HCT116 (cell line): ENCODE measurements around the gene TJP3. TPM values are rescaled to one million over a fixed set of nuclear protein-coding genes. Genes with fewer than 3 reads are reported as not detected.

ENCODE experiments used
- ATAC-seq: fragments of 200-7000 bp; cut with Tn5 transposase; 2 replicates; pipeline ENCODE4 v1.9.1; 2020; ENCODE audit warnings: mild to moderate bottlenecking, moderate library complexity
- BruUV-seq: library from RNA; stranded (reverse); fragments of 400-500 nt; replicated peaks from 2 replicates; lab custom pipeline; 2021; lab: Mats Ljungman, UMichigan
- CTCF ChIA-PET: fragments of 300-600 bp; sonication (Branson Sonifier 250); formaldehyde crosslinking; loops from one replicate; lab custom pipeline; 2021; ENCODE audit warnings: antibody characterized with exemption; lab: Charles Lee
- POLR2A ChIA-PET: fragments of 300-600, 350-600 bp; sonication (Branson Sonifier 250); formaldehyde crosslinking; loops from one replicate; lab custom pipeline; 2021; ENCODE audit warnings: antibody characterized with exemption; lab: Charles Lee
- RAD21 ChIA-PET, 2 experiments: fragments of 300-600 bp; sonication (Branson Sonifier 250); formaldehyde crosslinking; loops; one replicate each; lab custom pipeline; 2023; ENCODE audit warnings: low total read pairs in 2 of 2; ENCODE audit not compliant: uncharacterized antibody in 2 of 2, unreplicated experiment in 2 of 2, low non-redundant PET in 1 of 2; lab: Charles Lee
- DNase-seq: peaks from one replicate; pipeline ENCODE4 v3.0.0-alpha.2; 2010; ENCODE audit warnings: low read depth, low spot score
- H2AFZ ChIP-seq: fragments of 200-600 bp; shearing (Covaris generic), sonication (generic); 2 replicates; pipeline ENCODE4 v1.6.1; 2017; ENCODE audit warnings: low read depth, mixed run types, mixed read lengths, antibody characterized with exemption, low read length; ENCODE audit not compliant: poor library complexity, severe bottlenecking
- H3K27ac ChIP-seq: 2 replicates; pipeline ENCODE4 v1.5.1; 2012; ENCODE audit warnings: low read depth, low read length
- H3K27me3 ChIP-seq: fragments of 200-600 bp; sonication (generic); 2 replicates; pipeline ENCODE4 v1.6.1; 2016; ENCODE audit warnings: mixed run types, low read length, mixed read lengths; ENCODE audit not compliant: insufficient read depth
- H3K36me3 ChIP-seq, 2 experiments: fragments of 200-500 bp in 1 of 2; fragments of 200-600 bp in 1 of 2; sonication (Bioruptor generic) in 1 of 2; sonication (generic) in 1 of 2; 2 replicates each; pipeline versions ENCODE4 v1.5.1 to v1.6.1; 2014 to 2016; ENCODE audit warnings: low read length in 2 of 2, inconsistent platforms in 1 of 2, mixed read lengths in 1 of 2, mixed run types in 1 of 2; ENCODE audit not compliant: insufficient read depth in 2 of 2, control insufficient read depth in 1 of 2
- H3K4me1 ChIP-seq, 2 experiments: fragments of 200-600 bp in 1 of 2; sonication (generic) in 1 of 2; 2 replicates each; pipeline versions ENCODE4 v1.5.1 to v1.6.1; 2012 to 2017; ENCODE audit warnings: low read length in 2 of 2, inconsistent platforms in 1 of 2, mild to moderate bottlenecking in 1 of 2, mixed read lengths in 1 of 2, mixed run types in 1 of 2, moderate library complexity in 1 of 2; ENCODE audit not compliant: insufficient read depth in 2 of 2, control insufficient read depth in 1 of 2
- H3K4me2 ChIP-seq: fragments of 200-600 bp; sonication (generic); 2 replicates; pipeline ENCODE4 v1.6.1; 2017; ENCODE audit warnings: mixed run types, low read length, mixed read lengths
- H3K4me3 ChIP-seq, 2 experiments: fragments of 200-600 bp in 1 of 2; sonication (generic) in 1 of 2; replicated peaks in 1 of 2; 2 replicates each; pipeline ENCODE4 v1.5.1; 2011 to 2016; ENCODE audit warnings: low read length in 2 of 2, control low read depth in 1 of 2, low read depth in 1 of 2, mild to moderate bottlenecking in 1 of 2, mixed read lengths in 1 of 2, mixed run types in 1 of 2
- H3K79me2 ChIP-seq: fragments of 200-600 bp; sonication (generic); 2 replicates; pipeline ENCODE4 v1.6.1; 2017; ENCODE audit warnings: mild to moderate bottlenecking, mixed run types, low read length, moderate library complexity, mixed read lengths; ENCODE audit not compliant: insufficient read depth
- H3K9ac ChIP-seq: fragments of 200-600 bp; sonication (generic); 2 replicates; pipeline ENCODE4 v1.6.1; 2016; ENCODE audit warnings: low read length, mixed read lengths
- H3K9me2 ChIP-seq: fragments of 200-600 bp; sonication (generic), shearing (Covaris generic); 2 replicates; pipeline ENCODE4 v1.6.1; 2017; ENCODE audit warnings: mixed run types, mild to moderate bottlenecking, moderate library complexity; ENCODE audit not compliant: insufficient read depth
- H3K9me3 ChIP-seq, 2 experiments: fragments of 200-500 bp in 1 of 2; fragments of 200-600 bp in 1 of 2; sonication (Bioruptor generic) in 1 of 2; sonication (generic) in 1 of 2; 2 replicates each; pipeline ENCODE4 v1.6.1; 2014 to 2017; ENCODE audit warnings: low read length in 2 of 2, mixed read lengths in 2 of 2, inconsistent platforms in 1 of 2, low read depth in 1 of 2, mild to moderate bottlenecking in 1 of 2, mixed run types in 1 of 2, moderate library complexity in 1 of 2; ENCODE audit not compliant: control insufficient read depth in 1 of 2, insufficient read depth in 1 of 2
- H4K20me1 ChIP-seq: fragments of 200-600 bp; sonication (generic), shearing (Covaris generic); 2 replicates; pipeline ENCODE4 v1.6.1; 2017; ENCODE audit warnings: mixed run types, mild to moderate bottlenecking, moderate library complexity; ENCODE audit not compliant: insufficient read depth
- CBX3 ChIP-seq: IDR thresholded peaks from 2 replicates; pipeline ENCODE4 v1.6.1; 2012; ENCODE audit warnings: low read depth
- CEBPB ChIP-seq: IDR thresholded peaks from 2 replicates; pipeline ENCODE4 v1.6.1; 2012; ENCODE audit warnings: low read depth
- EGR1 ChIP-seq: IDR thresholded peaks from 2 replicates; pipeline ENCODE4 v1.6.1; 2012; ENCODE audit warnings: low read depth
- ELF1 ChIP-seq: IDR thresholded peaks from 2 replicates; pipeline ENCODE4 v1.6.1; 2012; ENCODE audit warnings: low read depth, borderline replicate concordance
- FOSL1 ChIP-seq: IDR thresholded peaks from 2 replicates; pipeline ENCODE4 v1.6.1; 2012; ENCODE audit warnings: low read depth
- POLR2A ChIP-seq: IDR thresholded peaks from 2 replicates; pipeline ENCODE4 v1.7.0; 2011; ENCODE audit warnings: borderline replicate concordance; ENCODE audit not compliant: insufficient read depth, insufficient read length; ENCODE audit errors: extremely low read depth
- RAD21 ChIP-seq: IDR thresholded peaks from 2 replicates; pipeline ENCODE4 v1.6.1; 2012; ENCODE audit warnings: low read depth, mild to moderate bottlenecking
- SP1 ChIP-seq: IDR thresholded peaks from 2 replicates; pipeline ENCODE4 v1.6.1; 2012; ENCODE audit warnings: low read depth
- SRF ChIP-seq: IDR thresholded peaks from 2 replicates; pipeline ENCODE4 v1.6.1; 2012; ENCODE audit warnings: low read depth
- TCF7L2 ChIP-seq: IDR thresholded peaks from 2 replicates; pipeline ENCODE4 v1.7.0; 2011; ENCODE audit warnings: borderline replicate concordance, inconsistent platforms; ENCODE audit not compliant: insufficient read depth, insufficient read length; ENCODE audit errors: extremely low read depth
- YY1 ChIP-seq: IDR thresholded peaks from 2 replicates; pipeline ENCODE4 v1.6.1; 2011; ENCODE audit warnings: low read length, low read depth, moderate library complexity, mild to moderate bottlenecking; ENCODE audit not compliant: insufficient replicate concordance; ENCODE audit errors: extremely low read depth
- ZNF274 ChIP-seq: fragments of 200-500 bp; sonication (Bioruptor generic); IDR thresholded peaks from 2 replicates; pipeline ENCODE4 v1.6.1; 2014; ENCODE audit warnings: mild to moderate bottlenecking, low read depth, low read length, inconsistent platforms
- intact Hi-C: fragments of 100-400 bp; cut with micrococcal nuclease; formaldehyde crosslinking; loops from 2 replicates; pipeline ENCODE4 v1.10.0; 2022
- total RNA-seq: library from RNA; stranded (reverse); gene quantifications from one replicate; pipeline ENCODE4 v1.2.1, GENCODE V29; 2021; ENCODE audit not compliant: unreplicated experiment

The TJP3 gene
- total RNA-seq, 1 experiment from 2014 or later, result 69.6 TPM

- no peak for TF ChIP-seq TCF7L2
- TF ChIP-seq EGR1, result no peak
- H4K20me1 ChIP-seq, result no peaks in the 10 kb centered on the region
- intact Hi-C loops, result no loop called here
- no peak overlapping the region for H3K4me2 ChIP-seq
- no peaks in the 10 kb centered on the region for H3K9me2 ChIP-seq
- no peak overlapping the region for H3K27ac ChIP-seq
- POLR2A ChIA-PET, result no interaction called here
- no peak overlapping the region for H3K4me3 ChIP-seq
- CTCF ChIA-PET, result no interaction called here
- no peak overlapping the region for H3K9ac ChIP-seq
- no peak overlapping the region for H2AFZ ChIP-seq
- ATAC-seq (no peak), DNase-seq (no peak)
- peaks cover 0 to 7% of the 10 kb centered on the region in 2 experiments; a peak in 2 of 4 replicates for H3K4me1 ChIP-seq
- peaks cover 2% of the 10 kb centered on the region; the same call in 1 of the 2 replicates for H3K79me2 ChIP-seq
- H3K9me3 ChIP-seq, result no peaks in the 10 kb centered on the region
- H3K36me3 ChIP-seq, result no peaks in the 10 kb centered on the region
- RAD21 ChIA-PET, result no interaction called here
- no TSS peak for BruUV-seq
- no peaks in the 10 kb centered on the region for H3K27me3 ChIP-seq
These were observed 28.6 kb upstream of the TJP3 start for GRCh38 chr19:3679581-3679980.

GRCh38 chr19:3680939-3681338 lies 27.2 kb upstream of the TJP3 start:
- ChIA-PET RAD21 (no interaction called here), POLR2A (no interaction called here), CTCF (no interaction called here)
- Histone ChIP-seq H3K4me2 (no peak overlapping the region), H3K27ac (no peak overlapping the region), H3K9me2 (no peaks in the 10 kb centered on the region), H3K27me3 (no peaks in the 10 kb centered on the region), H3K79me2 (peaks cover 9% of the 10 kb centered on the region; the same call in 1 of the 2 replicates), H4K20me1 (no peaks in the 10 kb centered on the region), H3K36me3 (no peaks in the 10 kb centered on the region), H3K4me1 (peaks cover 0 to 8% of the 10 kb centered on the region in 2 experiments; a peak in 2 of 4 replicates), H3K9ac (no peak overlapping the region), H3K4me3 (no peak overlapping the region), H2AFZ (no peak overlapping the region), H3K9me3 (no peaks in the 10 kb centered on the region)
- TF ChIP-seq CEBPB (no peak), RAD21 (no peak), ZNF274 (no peak), POLR2A (no peak), SP1 (no peak), SRF (no peak), YY1 (no peak), FOSL1 (no peak), CBX3 (no peak), ELF1 (no peak), EGR1 (no peak)
- intact Hi-C loops, result no loop called here
- ATAC-seq (no peak), DNase-seq (no peak)
- no TSS peak for BruUV-seq
